Liver (tissue), 3 donors: ENCODE measurements around the gene UBE2M.

Source experiments
- RAD21 ChIP-seq, 2 donors: IDR thresholded peaks; 2 replicates each; pipeline ENCODE4 v1.6.1; 2016; ENCODE audit warnings: antibody characterized with exemption in 2 of 2, mild to moderate bottlenecking in 2 of 2
- SP1 ChIP-seq: IDR thresholded peaks from 2 replicates; pipeline ENCODE4 v1.6.1; 2018; ENCODE audit warnings: antibody characterized with exemption, mild to moderate bottlenecking
- YY1 ChIP-seq: IDR thresholded peaks from 2 replicates; pipeline ENCODE4 v1.6.1; 2016; ENCODE audit warnings: antibody characterized with exemption, mild to moderate bottlenecking
- TF ChIP-seq, protein P1 (sequence below): fragments of 150-350 bp; IDR thresholded peaks from 2 replicates; pipeline ENCODE4 v1.5.1; 2017; ENCODE audit warnings: improper control_type of control experiment, low read depth, low read length; ENCODE audit not compliant: missing input control
- TF ChIP-seq, protein P2 (sequence below): IDR thresholded peaks from 2 replicates; pipeline ENCODE4 v1.6.1; 2016; ENCODE audit warnings: antibody characterized with exemption
- donor health status: healthy.
- donor health status: healthy.

DNA sequence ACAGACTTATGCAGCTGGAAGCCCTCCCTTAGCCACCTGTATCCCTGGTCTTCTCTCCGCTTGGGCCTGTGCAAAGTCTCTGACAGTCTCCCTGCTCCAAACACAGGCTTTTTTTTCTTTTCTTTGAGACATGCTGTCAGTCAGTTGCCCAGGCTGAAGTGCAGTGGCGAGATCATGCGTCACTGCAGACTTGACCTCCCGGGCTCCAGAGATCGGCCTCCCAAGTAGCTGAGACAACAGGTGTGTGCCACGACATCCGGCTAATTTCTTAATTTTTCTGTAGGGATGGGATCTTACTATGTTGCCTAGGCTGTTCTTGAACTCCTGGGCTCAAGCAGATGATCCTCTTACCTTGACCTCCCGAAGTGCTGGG is 13.2 kb upstream of the UBE2M start:
- TF ChIP-seq, protein P1, sequence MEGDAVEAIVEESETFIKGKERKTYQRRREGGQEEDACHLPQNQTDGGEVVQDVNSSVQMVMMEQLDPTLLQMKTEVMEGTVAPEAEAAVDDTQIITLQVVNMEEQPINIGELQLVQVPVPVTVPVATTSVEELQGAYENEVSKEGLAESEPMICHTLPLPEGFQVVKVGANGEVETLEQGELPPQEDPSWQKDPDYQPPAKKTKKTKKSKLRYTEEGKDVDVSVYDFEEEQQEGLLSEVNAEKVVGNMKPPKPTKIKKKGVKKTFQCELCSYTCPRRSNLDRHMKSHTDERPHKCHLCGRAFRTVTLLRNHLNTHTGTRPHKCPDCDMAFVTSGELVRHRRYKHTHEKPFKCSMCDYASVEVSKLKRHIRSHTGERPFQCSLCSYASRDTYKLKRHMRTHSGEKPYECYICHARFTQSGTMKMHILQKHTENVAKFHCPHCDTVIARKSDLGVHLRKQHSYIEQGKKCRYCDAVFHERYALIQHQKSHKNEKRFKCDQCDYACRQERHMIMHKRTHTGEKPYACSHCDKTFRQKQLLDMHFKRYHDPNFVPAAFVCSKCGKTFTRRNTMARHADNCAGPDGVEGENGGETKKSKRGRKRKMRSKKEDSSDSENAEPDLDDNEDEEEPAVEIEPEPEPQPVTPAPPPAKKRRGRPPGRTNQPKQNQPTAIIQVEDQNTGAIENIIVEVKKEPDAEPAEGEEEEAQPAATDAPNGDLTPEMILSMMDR = no peak
- TF ChIP-seq, protein P2, sequence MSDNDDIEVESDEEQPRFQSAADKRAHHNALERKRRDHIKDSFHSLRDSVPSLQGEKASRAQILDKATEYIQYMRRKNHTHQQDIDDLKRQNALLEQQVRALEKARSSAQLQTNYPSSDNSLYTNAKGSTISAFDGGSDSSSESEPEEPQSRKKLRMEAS = no peak
- no peak for TF ChIP-seq RAD21 (IDR thresholded peaks at IDR 0.05)
- TF ChIP-seq SP1 = no peak
- no peak for TF ChIP-seq YY1
